KOPT-K1 (cell line): ENCODE data around the gene PDE4A.
"Not testable (repeated sequence)": the region's sequence is repeated elsewhere in the genome, so short reads cannot be mapped to it uniquely, and the experiment has no call there.

Source experiments
- H3K27ac ChIP-seq: fragments of 200-600 bp; sonication (generic); 2 replicates; pipeline ENCODE4 v1.5.1; 2016; ENCODE audit warnings: antibody characterized with exemption, mild to moderate bottlenecking, low read depth, low read length; ENCODE audit not compliant: poor library complexity, severe bottlenecking
- H3K36me3 ChIP-seq: fragments of 200-600 bp; sonication (generic); 2 replicates; pipeline ENCODE4 v1.5.1; 2017; ENCODE audit warnings: antibody characterized with exemption, mild to moderate bottlenecking, low read length, moderate library complexity; ENCODE audit not compliant: insufficient read depth
- H3K9me3 ChIP-seq: fragments of 200-600 bp; sonication (generic); 2 replicates; pipeline ENCODE4 v1.5.1; 2017; ENCODE audit warnings: antibody characterized with exemption, low read length, mild to moderate bottlenecking; ENCODE audit not compliant: insufficient read depth, poor library complexity, severe bottlenecking

Gene PDE4A

GRCh38 chr19:10431254-10431942 lies 11.1 kb downstream of the PDE4A start:
- H3K9me3 ChIP-seq, result no peaks in the 10 kb centered on the region
- no peak overlapping the region for H3K27ac ChIP-seq
- no peaks in the 10 kb centered on the region for H3K36me3 ChIP-seq

- Histone ChIP-seq H3K27ac (no peak overlapping the region), H3K36me3 (no peaks in the 10 kb centered on the region), H3K9me3 (no peaks in the 10 kb centered on the region)
These were observed 11.8 kb downstream of the PDE4A start for GRCh38 chr19:10431943-10432735.

- Histone ChIP-seq H3K9me3 (no peaks in the 10 kb centered on the region), H3K27ac (no peak overlapping the region), H3K36me3 (no peaks in the 10 kb centered on the region)
These were observed 12.4 kb downstream of the PDE4A start for GRCh38 chr19:10432736-10433130.

GRCh38 chr19:10433131-10433536 lies 12.8 kb downstream of the PDE4A start:
- Histone ChIP-seq H3K36me3 (no peaks in the 10 kb centered on the region), H3K9me3 (no peaks in the 10 kb centered on the region), H3K27ac (no peak overlapping the region)

GRCh38 chr19:10439588-10439987 lies 19.2 kb downstream of the PDE4A start:
- no peaks in the 10 kb centered on the region for H3K9me3 ChIP-seq
- no peak overlapping the region for H3K27ac ChIP-seq
- H3K36me3 ChIP-seq, result no peaks in the 10 kb centered on the region

- H3K36me3 ChIP-seq, result no peaks in the 10 kb centered on the region
- no peak overlapping the region for H3K27ac ChIP-seq
- no peaks in the 10 kb centered on the region for H3K9me3 ChIP-seq
These were observed 22.4 kb downstream of the PDE4A start for GRCh38 chr19:10442698-10443097.

- Histone ChIP-seq H3K36me3 (no peaks in the 10 kb centered on the region), H3K9me3 (no peaks in the 10 kb centered on the region), H3K27ac (no peak overlapping the region)
These were observed 28.7 kb downstream of the PDE4A start for GRCh38 chr19:10449037-10449436.

GRCh38 chr19:10450191-10450852 lies 30.0 kb downstream of the PDE4A start:
- Histone ChIP-seq H3K9me3 (no peaks in the 10 kb centered on the region), H3K27ac (no peak overlapping the region), H3K36me3 (no peaks in the 10 kb centered on the region)

GRCh38 chr19:10450853-10451609 lies 30.7 kb downstream of the PDE4A start:
- Histone ChIP-seq H3K27ac (no peak overlapping the region), H3K36me3 (no peaks in the 10 kb centered on the region), H3K9me3 (no peaks in the 10 kb centered on the region)

GRCh38 chr19:10452726-10453618 lies 32.6 kb downstream of the PDE4A start:
- Histone ChIP-seq H3K36me3 (no peaks in the 10 kb centered on the region), H3K9me3 (no peaks in the 10 kb centered on the region), H3K27ac (no peak overlapping the region)

- H3K9me3 ChIP-seq, result no peaks in the 10 kb centered on the region
- H3K36me3 ChIP-seq, result no peaks in the 10 kb centered on the region
- no peak overlapping the region for H3K27ac ChIP-seq
These were observed 33.5 kb downstream of the PDE4A start for GRCh38 chr19:10453852-10454251.

- Histone ChIP-seq H3K36me3 (no peaks in the 10 kb centered on the region), H3K9me3 (no peaks in the 10 kb centered on the region), H3K27ac (no peak overlapping the region)
These were observed 33.9 kb downstream of the PDE4A start for GRCh38 chr19:10454267-10454666.

- not testable (repeated sequence) for H3K27ac ChIP-seq, H3K9me3 ChIP-seq, H3K36me3 ChIP-seq
These were observed 38.4 kb downstream of the PDE4A start for GRCh38 chr19:10458733-10459132.

- H3K27ac ChIP-seq, result no peak overlapping the region
- no peaks in the 10 kb centered on the region for H3K36me3 ChIP-seq
- H3K9me3 ChIP-seq, result no peaks in the 10 kb centered on the region
These were observed 40.3 kb downstream of the PDE4A start for GRCh38 chr19:10460714-10461046.
